DMS79 (cell line): Measurements from ENCODE around the gene REEP3.
"Not testable (repeated sequence)": the region's sequence is repeated elsewhere in the genome, so short reads cannot be mapped to it uniquely, and the experiment has no call there.

ENCODE experiments used
- DNase-seq: peaks from one replicate; lab custom pipeline; 2025; lab: John Stamatoyannopoulos, UW

REEP3 gene, protein sequence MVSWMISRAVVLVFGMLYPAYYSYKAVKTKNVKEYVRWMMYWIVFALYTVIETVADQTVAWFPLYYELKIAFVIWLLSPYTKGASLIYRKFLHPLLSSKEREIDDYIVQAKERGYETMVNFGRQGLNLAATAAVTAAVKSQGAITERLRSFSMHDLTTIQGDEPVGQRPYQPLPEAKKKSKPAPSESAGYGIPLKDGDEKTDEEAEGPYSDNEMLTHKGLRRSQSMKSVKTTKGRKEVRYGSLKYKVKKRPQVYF

DNA sequence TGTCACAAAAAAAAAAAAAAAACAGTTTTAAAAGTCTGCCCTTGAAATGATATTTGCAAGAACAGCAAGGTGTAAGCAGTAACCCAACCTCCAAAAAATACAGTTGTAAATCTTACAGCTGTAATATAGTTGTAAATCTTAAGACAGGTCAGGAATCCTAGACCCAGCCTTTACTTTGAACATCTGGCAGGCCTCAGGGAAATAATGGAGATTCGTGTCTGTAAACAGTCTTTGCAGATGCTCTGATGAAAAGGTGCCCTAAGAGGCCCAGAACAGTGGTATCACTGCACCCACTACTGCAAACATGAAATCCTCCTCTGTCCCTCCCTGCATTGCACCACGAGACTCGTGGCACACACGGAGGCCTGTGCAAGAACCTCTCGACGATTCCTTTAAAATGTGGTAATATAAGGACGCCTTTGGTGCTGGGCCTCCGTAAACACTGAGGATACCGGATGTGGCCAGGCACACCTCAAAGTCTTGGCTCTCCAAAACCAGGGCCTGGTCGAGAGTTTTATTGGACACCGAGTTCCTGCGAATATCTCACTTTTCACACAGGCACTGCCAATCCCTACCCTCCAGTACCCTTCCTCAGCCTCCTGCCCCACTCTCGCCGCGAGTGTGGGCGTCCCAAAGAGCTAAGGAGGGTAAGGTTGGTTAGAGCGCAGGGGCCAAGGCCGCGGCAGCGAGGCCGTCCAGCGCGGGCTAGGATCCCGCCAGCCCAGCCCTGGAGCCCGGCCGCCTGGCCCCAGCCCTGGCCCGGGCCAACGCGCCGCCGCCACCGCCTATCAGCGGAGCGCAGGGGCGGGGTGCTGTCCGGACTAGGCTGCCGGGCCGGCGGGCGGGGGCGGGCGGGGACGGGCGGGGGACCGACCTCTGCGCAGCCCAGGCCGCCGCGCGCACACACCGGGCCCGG, at the start of gene REEP3:
Gene REEP3 (plus strand): TSS at position 902 of the 916 bp plus-strand sequence. CDS start 145 bp downstream, outside the sequence.
- peak; percentile 51 for DNase-seq

DNA sequence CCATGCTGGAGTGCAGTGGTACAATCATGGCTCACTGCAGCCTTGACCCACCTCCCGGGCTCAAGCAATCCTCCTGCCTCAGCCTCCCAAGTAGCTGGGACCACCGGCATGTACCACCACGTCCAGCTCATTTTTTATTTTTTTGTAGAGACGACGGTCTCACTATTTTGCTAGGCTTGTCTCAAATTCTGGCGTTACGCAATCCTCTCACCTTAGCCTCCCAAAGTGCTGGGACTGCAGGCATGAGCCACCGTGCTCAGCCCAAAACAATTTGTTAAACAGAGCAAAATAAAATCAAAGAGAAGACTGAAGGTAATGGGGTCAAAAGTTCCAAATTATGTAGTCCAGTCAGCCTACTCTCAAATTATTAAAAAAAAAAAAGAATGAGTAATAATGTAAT, 46.7 kb upstream of the REEP3 start:
- no peak for DNase-seq

DNA sequence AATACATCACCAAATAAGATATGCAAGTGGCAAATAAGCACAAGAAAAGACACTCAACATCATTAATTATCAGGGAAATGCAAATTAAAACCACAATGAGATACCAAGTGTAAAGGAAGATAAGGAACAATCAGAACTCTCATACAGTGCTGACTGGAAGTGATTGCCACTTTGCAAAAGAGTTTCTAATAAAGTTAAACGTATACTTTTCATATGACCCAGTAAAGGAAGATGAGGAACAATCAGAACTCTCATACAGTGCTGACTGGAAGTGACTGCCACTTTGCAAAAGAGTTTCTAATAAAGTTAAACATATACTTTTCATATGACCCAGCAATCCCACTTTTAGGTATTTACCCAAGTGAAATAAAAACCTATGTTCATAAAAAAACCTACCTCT, 43.3 kb upstream of the REEP3 start:
- no peak for DNase-seq

DNA sequence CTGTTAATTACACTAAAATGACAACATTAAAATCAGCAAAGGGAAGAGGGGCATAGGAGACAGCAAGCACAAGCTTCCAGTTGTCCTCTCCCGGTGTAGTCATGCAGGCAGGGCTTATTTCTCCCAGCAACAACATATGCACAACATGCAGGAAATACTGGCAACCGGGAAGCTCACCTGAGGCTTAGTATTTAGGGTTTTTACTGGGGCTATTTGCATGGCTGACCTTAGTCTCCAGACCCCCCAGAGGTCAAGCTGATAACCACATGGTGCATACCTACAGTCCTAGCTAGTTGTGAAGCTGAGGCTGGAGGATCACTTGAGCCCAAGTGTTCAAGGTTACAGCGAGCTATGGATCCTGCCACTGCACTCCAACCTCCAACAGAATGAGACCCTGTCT, 42.6 kb upstream of the REEP3 start:
- no peak for DNase-seq

DNA sequence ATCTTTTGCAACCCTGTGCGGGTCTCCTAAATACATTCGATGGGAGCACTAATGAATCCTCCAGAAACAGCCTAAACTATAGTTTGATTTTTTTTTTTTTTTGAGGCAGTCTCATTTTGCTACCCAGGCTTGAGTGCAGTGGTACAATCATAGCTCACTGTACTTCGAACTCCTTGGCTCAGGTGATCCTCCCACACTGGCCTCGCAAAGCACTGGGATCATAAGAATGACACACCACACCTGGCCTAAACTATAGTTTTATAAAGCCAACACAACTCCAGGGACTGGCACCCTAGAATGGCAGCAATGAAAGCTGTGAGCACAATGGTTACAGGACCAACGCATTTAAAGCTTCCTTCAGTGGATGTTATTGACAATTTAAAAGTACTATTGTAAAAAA, 41.0 kb upstream of the REEP3 start:
- no peak for DNase-seq

DNA sequence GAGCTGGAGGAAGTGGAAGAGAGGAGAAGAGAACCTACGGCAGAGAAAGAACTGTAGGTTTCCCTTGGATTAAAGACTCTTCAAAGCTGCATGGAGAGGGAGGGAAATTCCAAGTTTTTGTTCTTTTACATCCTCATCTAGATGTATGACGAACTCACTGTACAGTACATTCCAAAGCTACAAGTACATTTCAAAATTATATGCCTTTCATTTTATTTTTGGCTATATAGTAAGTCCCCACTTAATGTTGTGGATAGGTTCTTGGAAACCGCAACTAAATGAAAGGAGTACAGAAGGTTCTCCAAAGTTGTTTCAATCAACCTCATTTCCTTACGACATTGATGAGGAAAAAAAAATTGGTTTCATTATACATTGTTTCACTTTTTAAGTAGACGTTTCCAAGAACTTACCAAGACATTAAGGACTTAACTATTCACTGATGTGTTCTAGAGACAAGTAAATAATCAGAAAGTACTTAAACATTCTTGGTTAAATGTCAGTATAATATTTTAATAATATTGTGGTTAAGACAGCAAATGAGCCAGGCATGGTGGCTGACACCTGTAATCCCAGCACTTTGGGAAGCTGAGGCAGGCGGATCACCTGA, 39.3 kb upstream of the REEP3 start:
- DNase-seq, result peak; percentile 9

DNA sequence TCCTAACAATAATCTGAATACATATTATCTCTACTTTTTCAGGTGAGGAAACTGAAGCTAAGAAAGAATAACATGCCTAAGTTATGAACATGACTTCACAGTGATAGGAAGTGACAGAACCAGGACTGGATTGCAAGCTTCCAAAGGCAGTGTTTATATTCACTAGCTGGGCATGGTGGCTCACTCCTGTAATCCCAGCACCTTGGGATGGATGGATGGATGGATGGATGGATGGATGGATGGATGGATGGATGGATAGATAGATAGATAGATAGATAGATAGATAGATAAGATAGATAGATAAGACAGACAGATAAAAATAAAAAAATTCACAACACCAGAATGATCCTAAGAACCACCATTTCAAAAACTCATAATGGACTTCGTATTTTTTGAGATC, 37.2 kb upstream of the REEP3 start:
- no peak for DNase-seq

DNA sequence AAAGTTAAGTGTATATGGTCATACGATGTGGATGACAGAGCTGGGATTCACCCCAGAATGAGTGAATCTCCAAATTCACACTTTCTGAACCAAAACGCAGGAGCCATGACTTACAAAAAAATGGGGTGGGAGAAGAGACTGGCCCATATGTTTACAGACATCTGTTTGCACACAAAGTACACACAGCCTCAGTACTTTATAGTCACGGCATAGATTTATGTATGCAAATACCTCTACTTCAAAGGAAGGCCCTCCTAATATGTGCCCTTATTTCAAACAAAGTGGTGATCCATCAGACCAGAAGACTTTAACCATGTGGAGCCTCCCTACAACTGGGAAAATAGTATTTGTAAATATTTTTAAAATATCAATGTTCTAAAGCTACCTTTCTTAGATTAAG, 33.2 kb upstream of the REEP3 start:
- no peak for DNase-seq

DNA sequence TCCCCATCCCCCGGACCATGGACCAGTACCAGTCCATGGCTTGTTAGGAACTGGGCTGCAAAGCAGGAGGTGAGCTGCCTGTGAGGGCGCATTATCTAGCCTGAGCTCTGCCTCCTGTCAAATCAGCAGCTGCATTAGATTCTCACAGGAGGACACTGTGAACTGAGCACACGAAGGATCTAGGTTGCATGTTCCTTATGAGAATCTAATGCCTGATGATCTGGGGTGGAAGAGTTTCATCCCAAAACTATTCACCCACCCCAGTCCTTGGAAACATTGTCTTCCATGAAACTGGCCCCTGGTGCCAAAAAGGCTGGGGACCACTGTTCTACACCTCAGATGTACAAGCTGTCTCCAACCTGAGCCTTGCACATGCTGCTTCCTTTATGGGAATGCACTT, 31.4 kb upstream of the REEP3 start:
- DNase-seq, result no peak

DNA sequence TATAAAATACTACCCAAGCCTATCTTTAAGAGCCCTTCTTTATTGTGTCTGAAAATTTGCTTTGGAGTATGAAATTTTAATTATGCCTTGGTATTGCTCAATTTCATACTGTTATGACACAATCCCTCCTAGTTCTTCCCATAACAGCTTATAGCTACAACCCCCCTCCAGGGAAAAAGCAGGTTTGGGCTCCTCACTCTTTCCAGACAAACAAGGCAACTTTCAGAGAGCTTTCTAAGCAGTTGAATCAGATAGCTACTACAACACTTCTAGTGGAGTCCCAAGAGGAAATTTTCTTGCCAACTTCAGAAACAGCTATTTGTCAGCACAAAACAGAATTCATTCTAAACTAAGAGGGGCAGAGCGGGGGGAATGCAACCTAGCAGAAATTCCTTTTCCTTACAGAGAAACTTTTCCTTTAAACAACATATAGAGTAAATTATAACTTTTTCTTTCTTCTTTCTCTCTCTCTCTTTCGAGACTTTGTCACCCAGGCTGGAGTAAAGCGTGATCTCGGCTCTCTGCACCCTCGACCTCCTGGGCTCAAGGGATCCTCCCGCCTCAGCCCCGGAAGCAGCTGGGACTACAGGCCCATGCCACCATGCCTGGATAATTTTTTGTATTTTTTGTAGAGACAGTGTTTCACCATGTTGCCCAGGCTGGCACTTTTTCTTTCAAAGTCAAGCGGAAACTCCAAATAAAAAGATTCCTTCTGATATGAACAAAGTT, 29.4 kb upstream of the REEP3 start:
- no peak for DNase-seq

DNA sequence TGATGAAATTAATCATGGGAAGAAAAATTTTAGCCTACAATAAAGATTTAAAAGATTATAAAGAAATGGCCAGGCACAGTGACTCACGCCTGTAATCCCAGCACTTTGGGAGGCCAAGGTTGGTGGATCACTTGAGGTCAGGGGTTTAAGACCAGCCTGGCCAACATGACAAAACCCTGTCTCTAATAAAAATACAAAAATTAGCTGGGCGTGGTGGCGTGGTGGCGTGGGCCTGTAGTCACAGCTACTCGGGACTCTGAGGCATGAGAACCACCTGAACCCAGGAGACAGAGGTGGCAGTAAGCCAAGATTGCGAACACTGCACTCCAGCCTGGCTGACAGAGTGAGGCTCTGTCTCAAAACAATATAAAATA, 28.9 kb upstream of the REEP3 start:
- not testable (repeated sequence) for DNase-seq

DNA sequence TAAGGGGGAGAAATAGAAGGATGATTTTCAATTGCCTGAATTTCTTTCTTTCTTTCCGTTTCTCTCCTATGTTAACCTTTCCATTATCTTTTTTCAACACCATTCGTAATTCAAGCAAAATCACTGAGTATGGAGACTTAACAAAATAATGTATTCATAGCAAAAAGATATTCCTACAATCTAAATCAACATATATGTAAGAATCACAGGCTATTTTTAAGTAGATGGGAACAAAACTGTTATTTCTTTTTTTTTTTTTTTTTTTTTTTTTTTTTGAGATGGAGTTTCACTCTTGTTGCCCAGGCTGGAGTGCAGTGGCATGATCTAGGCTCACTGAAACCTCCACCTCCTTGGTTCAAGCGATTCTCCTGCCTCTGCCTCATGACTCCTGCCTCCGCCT, 28.2 kb upstream of the REEP3 start:
- no peak for DNase-seq

DNA sequence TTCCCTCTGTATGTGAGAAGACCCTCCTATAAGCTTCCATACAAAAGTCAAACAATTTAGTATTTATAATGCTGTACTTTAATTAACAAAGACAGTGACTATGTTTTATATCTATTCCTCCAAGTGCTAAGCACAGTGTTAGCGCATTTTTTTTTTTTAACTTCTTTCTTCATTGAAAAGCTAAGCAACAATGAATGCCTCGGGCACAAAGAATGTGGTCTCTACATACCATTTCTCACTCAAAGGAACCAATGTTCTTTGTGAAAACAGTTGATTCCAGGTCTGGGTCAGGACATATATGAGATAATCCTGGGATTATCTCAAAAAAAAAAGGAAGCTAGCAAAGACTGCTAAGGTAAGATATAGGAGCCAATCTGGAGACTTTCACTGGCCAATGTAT, 26.2 kb upstream of the REEP3 start:
- no peak for DNase-seq

DNA sequence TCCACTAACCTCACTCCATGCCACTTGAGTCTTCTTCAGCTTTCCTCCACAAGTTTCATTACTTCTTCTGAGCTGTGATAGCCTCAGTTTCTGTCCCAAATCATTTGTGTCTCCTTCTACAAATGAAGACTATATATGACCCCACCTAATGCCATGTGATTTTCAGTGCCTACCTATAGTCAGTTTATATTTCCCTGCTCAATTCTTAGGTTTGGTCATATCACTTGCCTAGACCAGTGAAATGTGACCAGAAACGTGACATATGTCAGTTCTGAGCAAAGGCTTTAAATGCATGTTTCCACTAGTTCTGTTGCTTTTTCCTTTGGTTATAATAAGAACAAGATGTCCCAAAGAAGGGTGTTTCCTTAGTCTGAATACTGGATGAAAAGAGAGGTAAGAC, 24.6 kb upstream of the REEP3 start:
- no peak for DNase-seq

DNA sequence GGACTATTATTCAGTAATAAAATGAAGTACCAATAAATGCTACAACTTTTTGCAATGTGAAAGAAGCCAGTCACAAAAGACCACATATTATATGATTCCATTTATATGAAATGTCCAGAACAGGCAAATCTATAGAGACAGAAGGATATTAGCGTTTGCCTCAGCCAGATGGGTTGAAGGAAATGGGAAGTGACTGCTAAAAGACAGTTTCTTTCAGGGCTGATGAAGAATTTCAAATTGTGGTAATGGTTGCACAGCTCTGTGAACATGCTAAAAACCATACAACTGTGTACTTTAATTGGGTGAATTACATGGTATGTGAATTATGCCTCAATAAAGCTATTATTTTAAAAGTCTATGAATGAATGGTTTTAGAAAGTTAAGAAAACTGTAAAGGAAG, 23.9 kb upstream of the REEP3 start:
- no peak for DNase-seq

DNA sequence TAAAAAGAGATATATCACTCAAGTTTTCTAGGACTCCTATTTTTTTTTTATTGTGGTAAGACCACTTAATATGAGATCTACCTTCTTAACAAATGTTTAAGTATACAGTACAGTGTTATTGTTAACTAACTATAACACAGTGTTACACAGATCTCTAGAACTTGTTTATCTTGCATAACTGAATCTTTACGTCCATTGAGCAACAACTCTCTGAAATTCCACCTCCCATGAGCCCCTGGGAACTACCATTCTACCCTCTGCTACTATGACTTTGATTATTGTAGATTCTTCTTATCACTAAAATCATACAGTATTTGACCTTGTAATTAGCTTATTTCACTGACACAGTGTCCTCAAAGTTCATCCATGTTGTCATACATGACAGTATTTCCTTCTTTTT, 22.5 kb upstream of the REEP3 start:
- DNase-seq, result no peak

DNA sequence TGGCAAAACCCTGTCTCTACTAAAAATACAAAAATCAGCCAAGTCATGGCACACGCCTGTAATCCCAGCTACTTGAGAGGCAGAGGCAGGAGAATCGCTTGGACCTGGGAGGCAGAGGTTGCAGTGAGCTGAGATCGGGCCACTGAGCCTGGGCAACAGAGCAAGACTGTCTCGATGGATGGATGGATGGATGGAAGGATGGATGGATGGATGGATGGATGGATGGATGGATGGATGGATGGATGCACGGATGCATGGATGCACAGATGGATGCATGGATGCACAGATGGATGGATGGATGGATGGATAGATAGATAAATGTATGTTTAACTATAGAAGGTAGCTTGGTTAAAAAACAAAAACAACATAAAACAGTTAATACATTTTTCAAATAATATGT, 20.6 kb upstream of the REEP3 start:
- not testable (repeated sequence) for DNase-seq

DNA sequence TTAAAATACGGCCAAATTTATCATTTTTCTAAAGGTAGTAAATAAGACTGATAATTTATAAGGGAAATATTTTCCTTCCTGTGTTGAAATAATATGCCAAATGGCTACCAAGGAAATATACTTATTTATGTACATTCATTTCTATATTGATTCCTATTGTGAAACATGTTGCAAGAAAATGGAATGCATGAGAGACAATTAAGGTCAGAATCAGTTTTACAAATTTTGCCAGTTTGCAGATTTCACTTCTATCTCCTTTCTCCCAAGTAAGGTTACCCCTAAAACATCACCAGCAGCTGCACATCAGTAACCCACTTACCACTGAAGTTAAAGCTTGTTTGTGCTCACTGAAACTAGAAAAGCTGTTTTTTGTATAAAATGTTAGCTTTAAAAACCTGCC, 19.2 kb upstream of the REEP3 start:
- DNase-seq, result no peak

DNA sequence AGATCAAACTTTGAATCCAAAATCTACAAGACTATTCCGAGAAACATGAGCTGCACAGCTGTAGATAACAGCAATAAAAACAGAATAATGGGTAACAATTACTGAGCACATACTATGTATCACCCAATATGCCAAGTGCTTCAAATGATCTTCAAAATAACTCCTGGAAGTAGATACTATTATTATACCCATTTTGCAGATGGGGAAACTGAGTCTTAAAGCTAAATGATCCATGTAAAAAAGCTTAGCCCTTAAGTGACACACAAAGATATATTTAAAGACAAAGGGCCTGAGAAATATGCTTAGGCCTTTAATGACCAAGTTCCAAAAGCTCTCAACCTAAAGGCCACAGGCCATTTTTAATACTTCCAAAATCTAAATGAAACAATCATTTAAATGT, 18.4 kb upstream of the REEP3 start:
- DNase-seq, result no peak

DNA sequence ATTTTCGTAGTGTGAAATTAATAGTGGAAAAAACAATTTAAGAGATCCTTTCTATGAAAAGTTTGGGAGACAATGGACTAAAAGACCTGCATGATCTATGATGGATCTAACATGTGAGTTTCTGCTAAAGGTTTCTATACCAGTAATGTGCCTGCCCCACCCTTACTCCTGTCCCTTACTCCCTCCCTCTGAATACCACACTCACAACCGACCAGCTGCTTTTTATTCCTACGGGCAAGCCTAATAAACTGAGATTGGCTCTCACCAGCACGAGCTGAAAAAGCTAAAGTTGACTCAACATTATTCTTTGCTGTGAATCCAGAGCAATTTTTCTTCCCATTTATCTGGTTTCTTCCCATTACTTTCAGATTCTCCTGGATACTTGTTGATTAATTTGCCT, 17.8 kb upstream of the REEP3 start:
- DNase-seq, result no peak

DNA sequence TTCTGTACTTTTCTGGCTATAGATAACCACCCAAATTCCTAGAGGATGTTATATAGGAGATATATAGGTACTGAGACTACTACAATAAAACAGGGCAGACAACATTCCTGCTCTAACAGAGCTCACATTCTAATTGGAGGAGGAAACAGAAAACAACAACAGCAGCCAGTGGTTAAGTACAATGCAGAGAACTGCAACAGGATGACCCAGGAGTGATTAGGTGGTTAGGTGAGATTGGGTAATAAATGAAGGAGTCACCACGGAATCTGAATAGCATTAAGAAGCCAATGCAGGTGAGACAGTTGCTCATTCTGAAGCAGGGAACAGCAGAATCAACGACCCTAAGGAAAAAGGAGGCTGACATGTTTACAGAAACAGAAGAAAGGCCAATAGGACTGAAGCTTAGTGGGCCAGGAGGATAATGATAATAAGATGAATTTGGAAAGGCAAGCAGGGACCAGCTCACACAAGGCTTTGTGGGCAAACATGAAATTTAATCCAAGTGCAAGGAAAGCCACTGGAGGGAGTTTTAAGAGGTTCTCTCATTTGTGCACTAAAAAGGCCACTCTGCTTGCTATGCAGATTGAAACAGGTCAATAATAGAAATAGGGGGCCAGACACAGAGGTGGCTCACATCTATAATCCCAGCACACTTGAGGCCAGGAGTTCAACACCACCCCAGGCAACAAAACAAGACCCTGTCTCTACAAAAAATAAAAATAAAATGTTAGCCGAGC, 16.9 kb upstream of the REEP3 start:
- peak; percentile 26 for DNase-seq

DNA sequence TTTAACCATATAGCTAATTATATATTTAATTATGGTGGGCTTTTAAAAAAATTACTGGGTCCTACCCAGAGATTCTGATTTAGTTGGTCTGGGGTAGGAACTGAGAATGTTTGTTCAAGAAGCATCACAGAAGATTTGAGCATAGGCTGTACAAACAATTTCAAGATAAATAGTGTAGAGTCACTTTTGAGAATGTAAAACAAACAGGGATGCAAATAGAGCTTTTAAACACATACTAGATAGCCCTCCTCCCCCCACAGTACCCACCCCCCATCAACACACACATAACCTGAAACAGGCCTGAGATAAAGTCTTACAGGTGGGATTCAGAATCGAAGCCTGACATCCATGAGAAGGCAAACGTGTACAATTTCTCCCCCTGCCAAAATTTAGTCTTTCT, 15.6 kb upstream of the REEP3 start:
- no peak for DNase-seq
